GM12864 (cell line): Measurements from ENCODE around the gene MGLL.

Source experiments
- DNase-seq: peaks from one replicate; pipeline ENCODE4 v3.0.0-alpha.2; 2011; ENCODE audit warnings: low read depth
- H3K4me3 ChIP-seq: 2 replicates; pipeline ENCODE4 v1.5.1; 2011; ENCODE audit warnings: mild to moderate bottlenecking, low read depth, low read length, control low read depth
- CTCF ChIP-seq: IDR thresholded peaks from 2 replicates; pipeline ENCODE4 v1.5.1; 2011; ENCODE audit warnings: low read depth, mild to moderate bottlenecking, moderate library complexity, low read length, control low read depth, inconsistent platforms; ENCODE audit errors: missing control alignments

The MGLL gene

GRCh38 chr3:127820826-127821313 lies 1.4 kb downstream of the MGLL start:
- DNase-seq = no peak
- TF ChIP-seq CTCF = no peak
- H3K4me3 ChIP-seq = peak overlapping the region; percentile 85

GRCh38 chr3:127820221-127820825 lies 2.0 kb downstream of the MGLL start:
- peak overlapping the region; percentile 85 for H3K4me3 ChIP-seq
- no peak for DNase-seq
- TF ChIP-seq CTCF = peak; percentile 38

GRCh38 chr3:127819656-127820055 lies 2.7 kb downstream of the MGLL start:
- H3K4me3 ChIP-seq = peak overlapping the region; percentile 85; the same call in 1 of the 2 replicates
- no peak for DNase-seq
- no peak for TF ChIP-seq CTCF

- DNase-seq = no peak
- TF ChIP-seq CTCF = no peak
- no peak overlapping the region for H3K4me3 ChIP-seq
These were observed 3.2 kb downstream of the MGLL start for GRCh38 chr3:127819086-127819485.

- TF ChIP-seq CTCF = no peak
- H3K4me3 ChIP-seq = no peak overlapping the region
- DNase-seq = no peak
These were observed 4.9 kb downstream of the MGLL start for GRCh38 chr3:127817406-127817841.

- H3K4me3 ChIP-seq = no peak overlapping the region
- no peak for TF ChIP-seq CTCF
- no peak for DNase-seq
These were observed 5.4 kb downstream of the MGLL start for GRCh38 chr3:127816783-127817405.
